GM19397 (cell line): Measurements from ENCODE around the gene SFSWAP.
"Not testable (repeated sequence)": the region's sequence is repeated elsewhere in the genome, so short reads cannot be mapped to it uniquely, and the experiment has no call there.

Experiments used
- ATAC-seq: cut with Tn5 transposase; IDR thresholded peaks from one replicate; pipeline ENCODE4 v1.9.1; 2021; ENCODE audit warnings: mild to moderate bottlenecking, moderate library complexity; ENCODE audit not compliant: unreplicated experiment

Gene SFSWAP

DNA sequence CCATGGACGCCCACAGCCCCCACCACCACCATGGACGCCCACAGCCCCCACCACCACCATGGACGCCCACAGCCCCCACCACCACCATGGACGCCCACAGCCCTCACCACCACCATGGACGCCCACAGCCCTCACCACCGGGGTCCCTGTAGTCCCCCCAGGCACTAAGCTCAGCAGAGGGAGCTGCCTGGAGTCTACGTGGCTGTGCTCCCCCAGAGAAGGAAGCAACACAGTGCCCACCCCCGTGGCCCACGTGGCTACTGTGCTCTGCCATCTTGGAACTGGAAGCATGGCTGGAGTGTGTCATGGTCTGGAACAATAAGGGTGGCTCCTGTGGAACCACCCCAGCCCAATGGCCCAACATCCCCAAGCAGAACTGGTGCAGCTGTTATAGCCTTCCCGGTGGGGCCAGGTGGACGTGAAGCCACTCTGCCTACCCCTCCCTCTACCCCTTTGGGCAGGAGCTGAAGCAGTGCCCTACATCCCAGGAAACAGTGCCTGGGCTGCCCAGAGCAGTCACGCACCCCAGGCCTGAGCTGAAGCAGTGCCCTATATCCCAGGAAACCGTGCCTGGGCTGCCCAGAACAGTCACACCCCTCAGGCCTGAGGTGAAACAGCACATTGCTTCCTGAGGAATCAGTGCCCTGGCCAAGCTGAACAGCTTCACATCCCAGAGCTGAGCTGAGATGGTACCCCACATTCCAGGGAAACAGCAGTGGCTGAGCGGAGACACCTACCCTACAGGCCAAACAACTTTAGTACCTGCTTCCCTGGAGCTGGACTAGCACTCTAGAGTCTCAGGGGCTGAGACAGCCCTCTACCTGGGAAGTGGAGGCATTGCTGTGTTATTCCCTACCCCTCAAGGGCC is 9.0 kb upstream of the SFSWAP start:
- no peak for ATAC-seq

DNA sequence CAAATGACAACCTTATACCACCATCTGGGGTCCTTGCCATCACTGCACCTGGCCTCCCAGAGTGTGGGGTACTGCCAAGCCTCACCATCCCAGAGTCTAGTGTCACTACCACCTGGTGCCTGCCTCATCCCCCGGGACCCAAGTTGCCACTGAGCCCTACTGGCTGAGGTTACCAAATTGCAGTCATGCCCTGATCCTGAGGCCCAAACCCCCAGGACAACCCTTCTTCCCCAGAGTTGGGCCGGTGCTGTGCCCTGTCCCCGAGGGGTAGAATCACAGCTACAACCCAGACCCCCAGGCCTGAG is 8.4 kb upstream of the SFSWAP start:
- ATAC-seq, result no peak

DNA sequence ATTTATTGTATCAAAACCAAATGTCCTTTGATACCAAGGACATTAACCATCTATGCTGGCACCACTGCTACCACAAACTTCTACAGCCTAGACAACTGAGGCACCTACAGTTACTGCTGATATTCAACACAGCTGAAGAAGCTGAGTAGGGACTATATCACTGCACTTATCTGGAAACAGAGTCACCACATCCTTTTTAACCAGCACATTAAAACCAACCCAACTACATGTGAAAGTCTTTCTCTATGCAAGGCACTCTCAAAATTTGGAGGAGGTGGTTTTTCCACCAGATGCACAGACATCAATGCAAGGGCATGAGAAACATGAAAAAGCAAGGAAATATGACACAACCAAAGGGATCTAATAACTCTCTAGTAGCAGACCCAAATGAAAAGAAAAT is 7.7 kb upstream of the SFSWAP start:
- no peak for ATAC-seq

DNA sequence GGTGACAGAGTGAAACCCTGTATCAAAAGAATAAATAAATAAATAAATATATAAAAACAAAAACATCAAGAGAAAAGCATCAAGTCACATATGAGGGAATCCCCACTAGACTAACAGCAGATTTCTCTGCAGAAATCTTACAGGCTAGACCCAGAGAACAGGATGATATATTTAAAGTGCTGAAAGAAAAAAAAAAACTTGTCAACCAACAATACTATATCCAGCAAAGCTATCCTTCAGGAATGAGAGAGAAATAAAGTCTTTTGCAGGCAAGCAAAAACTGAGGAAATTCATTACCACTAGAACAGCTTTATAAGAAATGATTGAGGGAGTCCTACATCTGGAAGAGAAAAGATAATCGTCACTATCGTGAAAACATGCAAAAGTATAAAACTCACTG is 6.4 kb upstream of the SFSWAP start:
- ATAC-seq, result no peak

DNA sequence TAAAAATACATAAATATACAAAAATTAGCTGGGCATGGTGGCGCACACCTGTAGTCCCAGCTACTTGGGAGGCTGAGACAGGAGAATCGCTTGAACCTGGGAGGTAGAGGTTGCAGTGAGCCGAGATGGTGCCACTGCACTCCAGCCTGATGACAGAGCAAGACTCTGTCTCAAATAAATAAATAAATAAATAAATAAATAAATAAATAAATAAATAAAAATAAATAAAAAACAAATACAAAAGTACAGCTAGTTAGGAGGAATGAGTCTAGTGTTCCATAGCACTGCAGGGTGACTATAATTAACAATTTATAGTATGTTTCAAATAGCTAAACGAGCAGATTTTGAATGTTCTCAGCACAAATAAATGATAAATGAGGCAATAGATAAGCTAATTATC is 4.2 kb upstream of the SFSWAP start:
- not testable (repeated sequence) for ATAC-seq

DNA sequence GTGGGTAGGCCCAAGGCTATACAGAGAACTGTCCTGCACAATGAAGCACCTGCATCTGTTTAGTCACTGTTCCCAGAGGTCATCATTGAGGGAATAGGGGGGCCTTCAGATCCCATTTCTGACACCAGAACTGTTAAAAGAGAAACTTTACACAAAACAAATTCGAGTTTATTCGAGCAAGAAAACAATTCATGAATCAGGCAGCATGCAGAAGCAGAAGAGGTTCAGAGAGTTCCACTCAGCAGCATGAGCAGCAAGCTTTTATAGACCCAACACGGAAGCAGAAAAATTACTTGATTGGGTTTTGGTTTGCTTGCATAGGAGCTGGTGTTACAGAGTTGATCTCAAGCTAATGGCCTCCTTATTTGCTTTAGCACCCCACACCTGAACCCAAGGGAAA is 1.7 kb upstream of the SFSWAP start:
- no peak for ATAC-seq

DNA sequence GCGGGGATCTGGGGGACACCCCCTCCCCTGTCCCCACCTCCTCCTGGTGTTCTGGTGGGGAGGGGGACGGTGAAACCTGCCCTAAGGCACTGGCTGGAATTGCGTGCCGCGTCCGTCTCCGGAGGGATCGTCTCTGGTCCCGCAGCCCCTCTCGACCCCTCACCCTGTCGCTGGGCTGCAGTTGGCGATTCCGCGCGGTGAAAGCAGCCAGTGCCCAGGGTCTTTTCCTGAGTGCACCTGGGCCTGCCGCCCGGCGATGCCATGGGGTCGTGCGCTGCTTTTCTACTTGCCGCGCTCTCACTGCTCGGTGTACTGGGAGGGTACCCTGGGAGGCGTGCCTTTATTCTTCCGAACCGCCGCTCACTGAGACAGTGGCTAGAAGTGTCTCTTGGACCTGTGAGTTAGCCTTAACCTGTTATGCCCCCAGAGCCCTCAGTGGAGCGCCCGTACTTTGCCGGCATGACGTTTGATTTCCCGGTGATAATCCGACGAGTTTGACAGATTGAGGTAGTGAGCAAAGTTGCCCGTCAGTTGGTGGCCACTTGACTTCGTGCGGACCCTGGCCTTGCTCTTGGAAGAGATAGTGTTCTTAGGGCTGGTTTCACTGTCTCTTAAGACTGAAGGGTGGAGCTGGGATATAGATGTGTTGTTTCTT is 788 bp downstream of the SFSWAP start:
- no peak for ATAC-seq

DNA sequence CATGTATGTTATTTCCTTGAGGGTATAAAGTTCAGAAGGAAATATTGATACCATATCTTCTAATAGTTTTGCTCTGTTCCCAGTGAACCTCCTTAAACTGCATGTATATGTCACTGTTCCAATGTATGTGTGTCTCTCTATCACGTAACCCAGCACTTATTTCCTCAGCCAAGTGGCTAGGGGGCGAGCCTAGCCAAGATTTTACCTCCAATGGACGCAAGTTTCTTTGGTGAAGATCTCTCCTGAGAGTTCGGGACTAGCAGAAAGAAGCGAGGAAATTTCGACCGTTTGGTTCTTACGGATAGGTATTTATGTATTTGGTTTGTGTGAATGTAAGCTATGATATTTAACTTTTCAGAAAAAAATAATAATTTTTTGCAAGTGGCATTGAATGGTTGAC is 2.5 kb downstream of the SFSWAP start:
- no peak for ATAC-seq

DNA sequence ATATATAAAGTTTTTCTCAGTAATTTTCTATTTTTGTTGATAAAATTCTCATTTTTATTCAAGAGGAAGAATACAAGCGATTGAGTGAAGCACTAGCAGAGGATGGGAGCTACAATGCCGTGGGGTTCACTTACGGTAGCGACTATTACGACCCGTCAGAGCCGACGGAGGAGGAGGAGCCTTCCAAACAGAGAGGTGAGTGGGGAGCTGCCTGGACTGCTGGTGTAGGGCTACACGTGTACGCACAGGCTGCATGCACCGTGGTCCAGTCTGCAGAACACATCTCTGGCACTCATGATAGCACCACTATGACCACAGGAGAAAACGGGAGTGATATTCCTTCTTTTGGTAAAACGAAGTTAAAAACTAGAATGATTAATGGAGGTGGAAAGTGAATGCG is 3.9 kb downstream of the SFSWAP start:
- ATAC-seq, result no peak

DNA sequence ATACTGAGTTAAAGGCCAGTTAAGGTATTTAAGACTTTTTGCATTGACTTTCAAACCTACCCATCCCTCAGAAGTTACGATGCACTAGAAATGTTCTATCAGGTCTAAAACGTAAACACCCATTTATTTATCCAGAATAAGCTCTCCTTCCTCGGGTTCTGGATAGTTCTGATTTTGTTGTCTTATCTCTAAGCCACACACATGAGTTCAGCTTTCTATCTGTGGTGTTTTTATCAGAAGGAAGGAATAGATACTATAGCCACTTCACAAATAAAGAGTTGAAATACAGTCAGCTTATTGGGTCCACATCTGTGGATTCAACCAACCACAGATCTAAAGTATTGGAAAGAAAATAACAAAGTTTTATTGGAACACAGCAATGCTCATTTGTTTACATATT is 5.4 kb downstream of the SFSWAP start:
- ATAC-seq, result no peak

DNA sequence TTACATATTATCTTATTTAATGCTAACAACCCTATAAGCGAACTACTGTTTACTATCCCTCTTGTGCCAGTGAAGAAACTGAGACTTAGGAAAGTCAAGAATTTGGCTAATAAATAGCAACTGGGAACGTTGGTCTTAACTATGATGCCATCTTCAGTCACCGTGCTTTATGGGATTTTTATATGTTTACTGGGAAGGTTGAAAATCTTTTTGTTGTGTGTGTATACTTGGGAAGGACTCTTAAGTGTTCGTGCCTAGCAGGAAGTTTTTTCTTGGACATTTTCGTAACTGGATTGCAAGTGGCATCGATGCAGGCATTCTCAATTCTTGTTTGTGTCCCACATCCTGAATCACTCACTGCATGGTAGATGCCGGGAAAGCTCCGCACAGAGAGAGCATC is 9.4 kb downstream of the SFSWAP start:
- no peak for ATAC-seq

DNA sequence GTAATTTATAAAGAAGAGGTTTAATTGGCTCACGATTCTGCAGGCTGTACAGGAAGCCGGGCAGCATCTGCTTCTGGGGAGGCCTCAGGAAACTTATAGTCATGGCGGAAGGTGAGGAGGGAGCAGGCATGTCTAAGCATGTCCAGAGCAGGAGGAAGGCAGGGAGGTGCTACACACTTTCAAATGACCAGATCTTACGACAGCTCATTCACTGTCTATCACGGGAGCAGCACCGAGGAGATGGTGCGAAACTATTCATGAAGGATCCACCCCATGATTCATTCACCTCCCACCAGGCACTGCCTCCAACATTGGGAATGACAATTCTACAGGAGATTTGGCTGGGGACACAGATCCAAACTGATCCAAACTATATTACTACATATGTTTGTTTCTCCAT is 10.0 kb downstream of the SFSWAP start:
- no peak for ATAC-seq

DNA sequence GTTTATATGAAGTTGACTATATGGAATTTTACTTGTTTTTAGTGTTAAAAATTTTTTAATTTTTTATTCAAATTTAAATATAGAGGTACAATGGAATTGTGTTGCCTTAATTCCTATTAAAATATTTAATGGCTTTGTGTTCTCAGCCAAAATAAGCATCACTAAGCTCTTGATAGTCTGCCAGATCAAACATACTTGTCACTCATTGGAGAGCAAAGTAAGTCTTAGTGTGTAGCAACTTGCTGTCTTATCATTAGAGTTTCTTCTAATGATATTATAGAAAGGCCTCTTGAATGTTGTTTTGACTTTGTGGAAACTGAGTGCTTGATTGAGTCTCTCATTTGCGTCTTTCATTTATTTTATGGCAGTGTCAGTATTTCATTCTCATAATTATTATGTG is 10.7 kb downstream of the SFSWAP start:
- no peak for ATAC-seq

DNA sequence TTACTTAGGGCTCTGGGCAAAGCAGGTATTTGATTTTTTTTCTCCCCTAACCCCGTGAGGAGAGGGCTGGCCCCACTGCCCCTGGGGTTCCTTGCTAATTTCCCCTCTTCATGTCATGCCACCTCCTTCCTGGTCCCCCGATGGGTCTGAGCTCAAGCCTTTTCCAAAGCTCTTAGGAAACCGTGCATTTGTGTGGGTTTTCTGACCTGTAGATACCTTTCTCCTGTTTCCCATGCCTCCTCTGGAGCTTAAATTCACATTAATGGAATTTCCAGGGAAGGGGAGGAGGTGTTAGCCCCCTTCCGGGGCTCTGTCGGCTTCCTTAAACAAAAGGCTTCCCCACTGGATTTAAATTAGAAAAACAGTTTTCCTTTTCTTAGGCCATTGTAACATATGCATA is 12.6 kb downstream of the SFSWAP start:
- no peak for ATAC-seq

DNA sequence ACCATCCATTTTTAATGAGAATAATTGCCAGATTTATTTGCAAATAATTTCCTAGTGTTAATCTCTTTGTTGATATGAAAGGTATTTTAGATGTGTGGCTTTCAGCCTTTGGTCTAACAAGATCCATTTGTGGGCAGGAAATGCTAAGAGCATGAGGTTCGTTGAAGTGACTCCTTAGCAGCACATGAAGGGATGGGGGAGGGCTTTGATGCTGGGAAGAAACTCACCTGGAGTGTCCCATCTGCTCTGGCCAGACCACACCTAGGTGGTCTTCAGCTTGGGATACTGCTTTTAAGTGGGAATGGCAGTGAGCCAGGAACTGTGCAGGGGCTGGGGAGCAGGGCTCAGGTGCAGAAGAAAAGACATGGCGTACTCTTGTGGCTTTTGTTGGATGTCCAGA is 13.6 kb downstream of the SFSWAP start:
- ATAC-seq, result no peak

DNA sequence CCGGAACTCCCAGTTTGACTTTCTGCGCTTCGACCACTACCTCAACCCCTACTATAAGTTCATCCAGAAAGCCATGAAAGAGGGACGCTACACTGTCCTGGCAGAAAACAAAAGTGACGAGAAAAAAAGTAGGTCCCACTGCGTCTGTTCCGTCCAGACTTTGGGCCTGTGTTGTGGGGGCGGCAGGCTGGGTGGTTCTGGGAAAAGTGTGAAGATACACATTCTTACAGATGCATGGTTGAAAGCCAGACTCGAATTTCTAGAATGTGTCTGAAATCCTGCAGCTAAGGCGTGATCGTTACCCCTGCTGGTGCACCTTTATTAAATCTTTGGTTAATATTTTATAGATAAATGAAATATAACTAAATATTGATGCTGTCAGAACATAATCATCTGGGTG is 14.6 kb downstream of the SFSWAP start:
- ATAC-seq, result no peak

DNA sequence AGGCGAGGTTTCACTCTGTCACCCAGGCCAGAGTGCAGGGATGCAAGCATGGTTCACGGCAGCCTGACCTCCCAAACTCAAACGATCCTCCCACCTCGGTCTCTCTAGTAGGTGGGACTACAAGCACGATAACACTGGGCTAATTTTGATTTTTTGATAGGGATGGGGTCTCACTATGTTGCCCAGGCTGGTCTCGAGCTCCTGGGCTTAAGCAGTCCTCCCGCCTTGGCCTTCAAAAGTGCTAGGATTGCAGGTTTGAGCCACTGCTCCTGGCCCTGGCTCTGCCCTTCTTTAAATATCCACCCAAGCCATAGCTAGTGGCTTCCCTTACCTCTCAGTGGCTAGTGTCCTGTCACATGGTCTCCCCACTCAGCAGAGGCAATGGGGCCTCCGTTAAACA is 17.8 kb downstream of the SFSWAP start:
- no peak for ATAC-seq

DNA sequence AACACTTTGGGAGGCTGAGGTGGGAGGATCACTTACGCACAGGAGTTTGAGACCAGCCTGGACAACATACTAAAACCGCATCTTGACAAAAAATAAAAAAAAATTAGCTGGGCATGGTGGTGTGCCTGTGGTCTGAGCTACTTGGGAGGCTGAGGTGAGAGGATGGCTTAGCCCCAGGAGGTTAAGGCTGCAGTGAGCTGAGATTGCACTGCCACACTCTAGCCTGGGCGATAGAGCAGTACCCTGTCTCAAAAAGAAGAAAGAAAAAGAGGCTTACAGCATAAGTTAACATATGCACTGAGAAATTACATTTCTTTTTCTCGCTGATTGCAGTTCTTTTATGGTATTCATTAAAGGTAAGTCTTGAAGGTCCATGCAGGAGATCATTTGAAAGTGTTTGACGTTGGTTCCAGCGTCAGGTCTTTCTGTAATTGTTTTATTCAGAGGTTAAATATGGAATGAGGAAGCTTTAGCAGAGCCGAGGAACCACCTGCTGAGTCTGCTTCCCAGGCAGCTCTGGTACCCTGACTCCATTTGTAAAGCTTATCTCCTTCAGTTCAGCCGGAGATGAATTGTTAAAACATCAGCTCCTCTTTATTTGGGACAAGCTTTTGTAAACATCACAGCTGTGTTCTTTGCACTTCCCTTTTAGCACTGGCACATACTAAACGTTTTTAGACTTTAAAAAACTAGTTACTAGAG is 18.5 kb downstream of the SFSWAP start:
- ATAC-seq, result no peak

DNA sequence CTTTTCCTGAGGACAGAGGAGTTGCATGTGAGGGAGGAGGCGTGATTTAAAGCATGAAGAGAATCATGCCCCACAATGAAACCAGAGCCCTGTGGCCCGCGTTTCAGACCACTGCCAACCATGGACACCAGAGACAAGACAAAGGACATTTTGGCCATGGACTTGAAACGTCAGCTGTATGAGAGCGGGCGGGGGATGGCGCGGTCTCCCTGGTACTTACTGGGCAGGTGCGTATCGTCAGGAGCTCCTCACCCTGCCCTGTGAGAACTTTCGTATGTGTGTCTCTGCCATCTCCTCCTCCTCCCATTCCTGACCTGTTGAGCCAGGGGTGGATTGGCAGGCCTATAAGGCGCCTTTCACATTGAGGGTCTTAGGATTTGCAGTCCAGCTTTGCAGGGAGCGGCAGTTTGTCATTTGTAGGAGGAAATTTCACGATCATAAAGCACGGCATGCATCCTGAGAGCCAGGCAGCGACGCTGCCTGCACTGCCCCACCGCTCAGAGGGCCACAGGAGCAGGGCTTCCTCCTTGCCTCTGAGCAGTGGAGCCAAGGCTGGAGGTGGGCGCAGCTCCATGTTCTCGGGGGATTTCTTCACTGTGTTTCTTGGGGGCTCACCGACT is 22.2 kb downstream of the SFSWAP start:
- ATAC-seq, result no peak

DNA sequence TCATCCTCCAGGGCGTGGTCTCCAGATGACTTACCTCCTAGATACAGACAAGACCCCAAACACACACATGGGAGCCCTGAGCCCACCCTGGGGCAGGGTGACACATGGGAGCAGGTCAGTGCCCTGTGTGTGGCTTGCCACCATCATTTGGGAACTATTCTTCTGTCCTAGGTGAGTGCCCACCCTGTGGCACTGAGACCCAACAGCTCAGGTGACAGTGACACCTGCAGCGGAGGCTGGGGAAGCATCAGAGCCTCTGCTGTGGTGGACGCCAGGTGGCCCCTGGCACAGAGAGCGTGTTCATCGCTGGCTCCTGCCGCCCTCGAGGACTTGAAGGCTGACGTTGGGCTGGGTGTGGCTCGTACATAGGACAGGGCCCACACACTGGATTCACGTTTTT is 23.0 kb downstream of the SFSWAP start:
- ATAC-seq, result no peak

DNA sequence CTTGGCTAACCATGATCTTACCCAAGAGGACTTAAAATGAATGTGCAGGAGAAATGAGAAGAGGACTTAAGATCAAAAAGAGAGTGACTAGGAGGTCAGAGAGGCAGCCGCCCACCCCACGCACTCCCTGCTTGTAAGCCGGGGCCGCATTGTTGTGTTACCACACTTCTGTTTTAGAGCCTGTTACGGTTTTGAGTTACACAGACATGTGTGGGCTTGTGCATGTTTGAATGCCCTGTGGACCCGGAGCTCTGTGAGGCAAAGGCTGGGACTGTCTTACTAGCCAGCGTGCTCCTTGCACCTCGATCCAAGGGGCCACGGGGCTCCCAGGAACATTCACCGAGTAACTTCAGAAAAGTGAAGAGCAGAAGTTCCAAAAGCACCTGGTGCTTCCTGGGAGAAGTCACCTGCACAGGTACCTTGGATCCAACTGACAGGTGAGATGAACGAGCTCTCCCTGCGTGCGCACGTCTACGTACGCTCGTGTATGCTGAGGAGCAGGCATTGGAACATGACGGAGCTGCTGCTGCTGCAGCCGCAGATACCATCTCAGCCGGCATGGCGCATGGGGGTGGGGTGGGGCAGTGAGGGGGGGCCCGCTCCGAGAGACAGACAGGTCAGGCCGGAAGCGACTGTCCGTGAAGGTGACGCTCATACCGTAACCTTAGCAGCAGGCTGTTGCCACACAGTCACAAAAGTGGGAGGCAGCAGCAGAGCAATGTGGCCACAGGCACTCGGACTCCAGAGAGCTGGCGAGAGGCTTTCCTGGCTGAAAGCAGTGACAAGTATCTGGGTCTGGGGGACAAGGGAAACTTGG is 23.7 kb downstream of the SFSWAP start:
- ATAC-seq, result no peak
